ENCODE measurements around the gene CCDC149. TPM values are rescaled to one million over a fixed set of nuclear protein-coding genes. Genes with fewer than 3 reads are reported as not detected.

Gene CCDC149
- total RNA-seq, 1 experiment from 2014 or later, result 3.6 TPM

- DNase-seq (ENCODE audit: low read depth, low spot score) (no peak), ATAC-seq (no peak)
- ChIA-PET CTCF (no interaction called here), POLR2A (no interaction called here)
- no TSS peak for BruUV-seq (replicated peaks)
- TF ChIP-seq SIN3A (IDR thresholded peaks at IDR 0.05; ENCODE audit: borderline replicate concordance, insufficient read depth, low read depth, low read length) (no peak), REST (IDR thresholded peaks at IDR 0.05; ENCODE audit: insufficient read depth in 1 of 2, low read depth in 2 of 2, low read length in 1 of 2) (no peak), POLR2AphosphoS5 (IDR thresholded peaks at IDR 0.05; ENCODE audit: low read depth, low read length) (no peak), CTCF (IDR thresholded peaks at IDR 0.05) (no peak)
- Histone ChIP-seq H3K4me3 (ENCODE audit: low read depth in 2 of 2, low read length in 2 of 2) (no peak overlapping the region), H3K27me3 (ENCODE audit: control insufficient read depth, insufficient read depth, low read length) (no peaks in the 10 kb centered on the region), H3K4me1 (ENCODE audit: control insufficient read depth, insufficient read depth, low read length) (no peaks in the 10 kb centered on the region), H3K36me3 (ENCODE audit: control insufficient read depth, insufficient read depth, low read length) (no peaks in the 10 kb centered on the region), H3K9me3 (ENCODE audit: control insufficient read depth, insufficient read depth, low read depth, low read length) (no peaks in the 10 kb centered on the region), H3K27ac (ENCODE audit: low read length) (no peak overlapping the region)
- in situ Hi-C loops (cut with HindIII; ENCODE audit: low pct_unique_long_range_greater_than_20kb, low sequenced_read_pairs) (no loop called here), intact Hi-C loops (cut with micrococcal nuclease; ENCODE audit: unreplicated experiment) (no loop called here)
These were observed 144.2 kb downstream of the CCDC149 start for GRCh38 chr4:24768604-24769003.

GRCh38 chr4:24768006-24768405 lies 144.8 kb downstream of the CCDC149 start:
- no peaks in the 10 kb centered on the region for H3K27me3 ChIP-seq (ENCODE audit: control insufficient read depth, insufficient read depth, low read length)
- CTCF ChIA-PET, result no interaction called here
- DNase-seq (ENCODE audit: low read depth, low spot score) (no peak), ATAC-seq (no peak)
- no peaks in the 10 kb centered on the region for H3K9me3 ChIP-seq (ENCODE audit: control insufficient read depth, insufficient read depth, low read depth, low read length)
- intact Hi-C loops (cut with micrococcal nuclease; ENCODE audit: unreplicated experiment) (no loop called here), in situ Hi-C loops (cut with HindIII; ENCODE audit: low pct_unique_long_range_greater_than_20kb, low sequenced_read_pairs) (no loop called here)
- H3K4me1 ChIP-seq (ENCODE audit: control insufficient read depth, insufficient read depth, low read length), result no peaks in the 10 kb centered on the region
- TF ChIP-seq SIN3A (IDR thresholded peaks at IDR 0.05; ENCODE audit: borderline replicate concordance, insufficient read depth, low read depth, low read length) (no peak), REST (IDR thresholded peaks at IDR 0.05; ENCODE audit: insufficient read depth in 1 of 2, low read depth in 2 of 2, low read length in 1 of 2) (no peak), TCF7L2 (IDR thresholded peaks at IDR 0.05; ENCODE audit: low read depth, low read length) (no peak), POLR2AphosphoS5 (IDR thresholded peaks at IDR 0.05; ENCODE audit: low read depth, low read length) (no peak), CTCF (IDR thresholded peaks at IDR 0.05) (no peak)
- POLR2A ChIA-PET, result no interaction called here
- H3K36me3 ChIP-seq (ENCODE audit: control insufficient read depth, insufficient read depth, low read length), result no peaks in the 10 kb centered on the region
- BruUV-seq (replicated peaks), result no TSS peak
- H3K4me3 ChIP-seq (ENCODE audit: low read depth in 2 of 2, low read length in 2 of 2), result no peak overlapping the region
- H3K27ac ChIP-seq (ENCODE audit: low read length), result no peak overlapping the region

Measured in Panc1 (cell line).